Measurements from ENCODE around the gene WWOX. TPM values are rescaled to one million over a fixed set of nuclear protein-coding genes. Genes with fewer than 3 reads are reported as not detected.

The WWOX gene
- total RNA-seq, 4 donors from 2014 or later, result 12.9 to 53.5 (median 25.6) TPM

DNA sequence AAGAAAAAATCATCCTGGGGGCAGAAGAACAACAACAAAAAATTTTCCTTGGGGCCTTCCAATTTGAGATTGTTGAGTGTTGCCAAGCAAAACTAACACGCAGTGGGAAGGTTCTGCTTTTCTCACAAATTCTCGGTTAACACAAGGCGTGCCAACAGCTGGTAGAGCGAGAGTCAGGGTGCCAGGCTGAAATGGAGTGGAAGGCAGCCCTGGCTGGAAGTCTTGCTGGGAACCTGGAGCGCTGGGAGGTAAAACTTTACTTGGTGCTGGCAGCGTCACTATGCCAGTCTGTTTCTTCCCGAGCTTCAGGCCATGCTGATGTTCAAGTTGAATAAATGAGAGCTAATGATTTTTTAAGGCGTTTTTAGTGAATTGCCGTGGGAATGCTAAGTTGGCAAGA, 189.4 kb downstream of the WWOX start:
- TF ChIP-seq POLR2A (IDR thresholded peaks at IDR 0.05) (no peak), EP300 (IDR thresholded peaks at IDR 0.05) (no peak), POLR2AphosphoS5 (IDR thresholded peaks at IDR 0.05) (no peak)
- TF ChIP-seq, protein P1, sequence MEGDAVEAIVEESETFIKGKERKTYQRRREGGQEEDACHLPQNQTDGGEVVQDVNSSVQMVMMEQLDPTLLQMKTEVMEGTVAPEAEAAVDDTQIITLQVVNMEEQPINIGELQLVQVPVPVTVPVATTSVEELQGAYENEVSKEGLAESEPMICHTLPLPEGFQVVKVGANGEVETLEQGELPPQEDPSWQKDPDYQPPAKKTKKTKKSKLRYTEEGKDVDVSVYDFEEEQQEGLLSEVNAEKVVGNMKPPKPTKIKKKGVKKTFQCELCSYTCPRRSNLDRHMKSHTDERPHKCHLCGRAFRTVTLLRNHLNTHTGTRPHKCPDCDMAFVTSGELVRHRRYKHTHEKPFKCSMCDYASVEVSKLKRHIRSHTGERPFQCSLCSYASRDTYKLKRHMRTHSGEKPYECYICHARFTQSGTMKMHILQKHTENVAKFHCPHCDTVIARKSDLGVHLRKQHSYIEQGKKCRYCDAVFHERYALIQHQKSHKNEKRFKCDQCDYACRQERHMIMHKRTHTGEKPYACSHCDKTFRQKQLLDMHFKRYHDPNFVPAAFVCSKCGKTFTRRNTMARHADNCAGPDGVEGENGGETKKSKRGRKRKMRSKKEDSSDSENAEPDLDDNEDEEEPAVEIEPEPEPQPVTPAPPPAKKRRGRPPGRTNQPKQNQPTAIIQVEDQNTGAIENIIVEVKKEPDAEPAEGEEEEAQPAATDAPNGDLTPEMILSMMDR (IDR thresholded peaks at IDR 0.05), result no peak
- 90 to 94% methylated on average over 3 to 8 of the region's 9 CpGs for WGBS, 2 donors (ENCODE audit: low coverage in 1 of 2)
- no peaks in the 10 kb centered on the region for H3K36me3 ChIP-seq
- no peaks in the 10 kb centered on the region for H3K9me3 ChIP-seq
- no peak for ATAC-seq
- no peak overlapping the region for H3K4me3 ChIP-seq
- no peak overlapping the region for H3K27ac ChIP-seq
- peaks cover 0 to 30% (median 5%) of the 10 kb centered on the region in 3 donors for H3K4me1 ChIP-seq
- no peaks in the 10 kb centered on the region for H3K27me3 ChIP-seq

DNA sequence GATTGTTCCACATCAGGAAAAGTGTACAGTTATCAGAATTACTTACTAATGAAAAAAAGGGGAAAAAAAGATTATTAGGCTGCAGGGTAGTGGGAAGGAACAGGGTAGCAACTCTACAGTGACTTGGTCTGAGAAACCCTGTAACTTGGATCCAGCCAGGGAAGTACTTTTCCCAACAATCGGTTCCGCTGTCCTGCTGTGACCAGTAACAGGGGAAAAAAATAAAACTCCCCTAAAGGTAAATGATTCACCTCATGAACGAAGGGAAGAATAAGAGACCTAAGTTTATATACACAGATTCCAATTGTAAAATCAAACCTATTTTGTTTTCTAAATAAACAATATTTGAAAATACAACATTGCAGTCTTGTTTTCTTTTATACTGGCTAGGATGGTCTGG, 189.9 kb downstream of the WWOX start:
- 92% methylated on average over 3 of the region's 3 CpGs; no CpG with 5 or more reads in 1 of the 2 donors for WGBS, 2 donors (ENCODE audit: low coverage in 1 of 2)
- no peak overlapping the region for H3K27ac ChIP-seq
- H3K4me3 ChIP-seq, result no peak overlapping the region
- H3K4me1 ChIP-seq, result peaks cover 0 to 30% (median 5%) of the 10 kb centered on the region in 3 donors
- no peak for ATAC-seq
- H3K9me3 ChIP-seq, result no peaks in the 10 kb centered on the region
- H3K27me3 ChIP-seq, result no peaks in the 10 kb centered on the region
- TF ChIP-seq EP300 (IDR thresholded peaks at IDR 0.05) (no peak), POLR2AphosphoS5 (IDR thresholded peaks at IDR 0.05) (no peak), POLR2A (IDR thresholded peaks at IDR 0.05) (no peak)
- TF ChIP-seq, protein P1 (IDR thresholded peaks at IDR 0.05), result no peak
- no peaks in the 10 kb centered on the region for H3K36me3 ChIP-seq

DNA sequence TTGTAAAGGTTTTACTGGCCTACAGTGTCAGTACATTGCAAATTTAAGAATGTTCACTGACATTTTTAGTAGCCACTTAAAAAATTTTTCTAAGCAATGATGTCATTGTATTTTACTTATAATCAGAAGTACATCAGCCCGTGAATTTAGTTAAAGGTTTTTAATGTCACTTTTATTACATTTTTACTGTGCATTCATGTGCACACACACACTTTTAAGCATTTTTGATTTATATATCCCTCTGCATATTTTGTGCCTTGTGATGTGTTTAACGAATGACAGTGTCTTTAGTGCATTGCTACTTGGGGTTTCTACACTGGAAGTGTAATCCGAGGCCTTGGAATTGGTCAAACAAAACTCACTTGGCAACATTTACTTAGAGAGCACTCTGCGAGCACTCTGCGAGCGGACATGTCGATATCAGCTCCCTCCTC, 190.4 kb downstream of the WWOX start:
- WGBS, 2 donors (ENCODE audit: low coverage in 1 of 2), result 84 to 88% methylated on average over 6 of the region's 7 CpGs
- H3K27ac ChIP-seq, result no peak overlapping the region
- H3K27me3 ChIP-seq, result no peaks in the 10 kb centered on the region
- H3K4me1 ChIP-seq, result peaks cover 0 to 30% (median 5%) of the 10 kb centered on the region in 3 donors
- no peaks in the 10 kb centered on the region for H3K36me3 ChIP-seq
- H3K4me3 ChIP-seq, result no peak overlapping the region
- no peaks in the 10 kb centered on the region for H3K9me3 ChIP-seq
- TF ChIP-seq, protein P1 (IDR thresholded peaks at IDR 0.05), result no peak
- no peak for TF ChIP-seq POLR2AphosphoS5 (IDR thresholded peaks at IDR 0.05)
- TF ChIP-seq POLR2A (IDR thresholded peaks at IDR 0.05), result no peak
- TF ChIP-seq EP300 (IDR thresholded peaks at IDR 0.05), result no peak
- no peak for ATAC-seq

DNA sequence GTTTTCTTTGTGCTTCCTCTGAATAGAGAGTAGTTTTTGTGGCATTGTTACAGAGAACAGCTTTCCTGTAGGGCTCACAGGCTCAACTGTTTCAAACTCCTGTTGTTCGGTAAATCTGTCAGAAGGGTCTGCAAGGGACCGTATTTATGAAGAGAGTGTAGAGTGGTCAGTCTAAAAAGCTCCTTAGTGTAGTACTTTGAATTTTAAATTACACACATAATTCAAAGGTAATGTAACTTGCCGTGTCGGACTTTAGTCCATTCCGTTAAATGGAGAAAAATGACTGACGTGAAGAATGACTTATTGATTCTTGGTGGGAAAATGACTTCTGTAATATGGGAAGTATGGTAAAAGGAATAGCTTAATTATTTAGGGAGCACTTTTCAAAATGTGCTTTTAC, 190.9 kb downstream of the WWOX start:
- no peaks in the 10 kb centered on the region for H3K36me3 ChIP-seq
- H3K27ac ChIP-seq, result no peak overlapping the region
- no peaks in the 10 kb centered on the region for H3K27me3 ChIP-seq
- ATAC-seq, result no peak
- H3K4me1 ChIP-seq, result peaks cover 0 to 30% (median 5%) of the 10 kb centered on the region in 3 donors
- TF ChIP-seq EP300 (IDR thresholded peaks at IDR 0.05) (no peak), POLR2A (IDR thresholded peaks at IDR 0.05) (no peak), POLR2AphosphoS5 (IDR thresholded peaks at IDR 0.05) (no peak)
- TF ChIP-seq, protein P1 (IDR thresholded peaks at IDR 0.05), result no peak
- 81 to 88% methylated on average over 4 to 6 of the region's 6 CpGs for WGBS, 2 donors (ENCODE audit: low coverage in 1 of 2)
- no peak overlapping the region for H3K4me3 ChIP-seq
- H3K9me3 ChIP-seq, result no peaks in the 10 kb centered on the region

DNA sequence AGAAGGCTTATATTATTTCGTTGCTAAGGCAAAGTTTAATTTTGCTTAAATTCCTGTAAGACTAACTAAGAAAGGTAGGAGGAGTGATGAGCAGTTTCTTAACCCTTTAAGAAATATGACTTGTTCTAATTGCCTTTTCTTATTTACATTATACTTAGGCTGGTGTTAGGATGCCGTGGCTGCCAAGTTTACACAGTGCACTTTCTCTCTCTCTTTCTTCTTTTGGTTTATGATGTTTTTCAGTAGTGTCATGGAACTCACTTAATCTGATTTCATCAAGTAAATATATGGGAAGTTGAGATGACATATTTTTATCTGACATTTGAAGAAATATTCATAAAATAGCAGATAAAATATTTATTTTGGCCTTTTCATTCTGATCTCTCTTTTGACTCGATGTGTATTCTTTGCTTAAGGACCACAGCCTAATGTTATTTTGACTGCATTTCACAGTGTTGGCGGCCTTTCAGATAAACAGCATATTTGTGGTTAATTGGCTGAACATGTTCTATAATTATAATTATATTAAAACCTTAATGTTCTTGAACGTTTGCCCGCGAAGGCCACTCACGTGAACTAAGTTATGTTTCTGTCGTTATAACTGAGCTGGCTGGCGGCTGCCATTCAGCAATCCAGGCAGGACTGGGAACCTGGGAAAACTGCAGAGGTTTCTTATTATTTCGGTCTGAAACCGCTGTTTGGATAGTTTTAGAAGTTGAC, 191.6 kb downstream of the WWOX start:
- Histone ChIP-seq H3K4me3 (no peak overlapping the region), H3K36me3 (no peaks in the 10 kb centered on the region), H3K9me3 (no peaks in the 10 kb centered on the region), H3K27ac (no peak overlapping the region), H3K4me1 (peaks cover 0 to 30% (median 5%) of the 10 kb centered on the region in 3 donors), H3K27me3 (no peaks in the 10 kb centered on the region)
- TF ChIP-seq, protein P1 (IDR thresholded peaks at IDR 0.05), result no peak
- TF ChIP-seq EP300 (IDR thresholded peaks at IDR 0.05) (no peak), POLR2A (IDR thresholded peaks at IDR 0.05) (no peak), POLR2AphosphoS5 (IDR thresholded peaks at IDR 0.05) (no peak)
- no peak for ATAC-seq
- 59 to 69% methylated on average over 12 of the region's 12 CpGs for WGBS, 2 donors (ENCODE audit: low coverage in 1 of 2)

Measured in gastroesophageal sphincter (tissue), 4 donors.